Measurements from ENCODE around the gene FOSL1. TPM values are rescaled to one million over a fixed set of nuclear protein-coding genes. Genes with fewer than 3 reads are reported as not detected.

Gene FOSL1
- total RNA-seq, 1 experiment from 2014 or later: 125 TPM

- Histone ChIP-seq H3K27me3 (ENCODE audit: insufficient read depth, low read length) (no peaks in the 10 kb centered on the region), H3K9me3 (ENCODE audit: control insufficient read depth in 1 of 2, insufficient read depth in 1 of 2, low read depth in 1 of 2, low read length in 2 of 2) (no peaks in the 10 kb centered on the region), H3K79me2 (ENCODE audit: insufficient read depth, low read length) (peaks cover 40% of the 10 kb centered on the region), H3K9me2 (ENCODE audit: insufficient read depth) (no peaks in the 10 kb centered on the region), H3K9ac (ENCODE audit: low read length) (peak overlapping the region; percentile 99), H3K4me3 (replicated peaks in 1 of 2; ENCODE audit: low read depth in 1 of 2, low read length in 2 of 2) (peak overlapping the region; percentile 85 to 100), H3K27ac (ENCODE audit: low read depth, low read length) (peak overlapping the region; percentile 97), H3K36me3 (ENCODE audit: control insufficient read depth in 1 of 2, insufficient read depth in 2 of 2, low read length in 2 of 2) (peaks cover 12 to 24% of the 10 kb centered on the region in 2 experiments; a peak in 3 of 4 replicates), H3K4me2 (ENCODE audit: low read length) (peak overlapping the region; percentile 77), H2AFZ (ENCODE audit: low read depth, low read length, poor library complexity, severe bottlenecking) (no peak overlapping the region), H4K20me1 (ENCODE audit: insufficient read depth) (peaks cover 7% of the 10 kb centered on the region; the same call in 1 of the 2 replicates), H3K4me1 (ENCODE audit: control insufficient read depth in 1 of 2, insufficient read depth in 2 of 2, low read length in 2 of 2) (peaks cover 21 to 37% of the 10 kb centered on the region in 2 experiments)
- TF ChIP-seq TCF7L2 (IDR thresholded peaks at IDR 0.05; ENCODE audit: borderline replicate concordance, extremely low read depth, insufficient read depth, insufficient read length) (no peak), ELF1 (IDR thresholded peaks at IDR 0.05; ENCODE audit: borderline replicate concordance, low read depth) (no peak), ZFX (IDR thresholded peaks at IDR 0.05) (no peak), EGR1 (IDR thresholded peaks at IDR 0.05; ENCODE audit: low read depth) (no peak), CBX3 (IDR thresholded peaks at IDR 0.05; ENCODE audit: low read depth) (no peak), JUND (IDR thresholded peaks at IDR 0.05) (no peak), POLR2A (IDR thresholded peaks at IDR 0.05; ENCODE audit: borderline replicate concordance, extremely low read depth, insufficient read depth, insufficient read length) (no peak), EZH2 (IDR thresholded peaks at IDR 0.05) (no peak), MAX (IDR thresholded peaks at IDR 0.05) (no peak), ATF3 (IDR thresholded peaks at IDR 0.05) (no peak), YY1 (IDR thresholded peaks at IDR 0.05; ENCODE audit: extremely low read depth, insufficient replicate concordance, low read depth, low read length) (no peak), RAD21 (IDR thresholded peaks at IDR 0.05; ENCODE audit: low read depth) (no peak), POLR2AphosphoS5 (IDR thresholded peaks at IDR 0.05; ENCODE audit: low read depth, low read length) (no peak)
- ATAC-seq (no peak), DNase-seq (ENCODE audit: low read depth, low spot score) (no peak)
- ChIA-PET POLR2A (interaction anchor here (0.9 to 5.3 kb wide), 3 partner anchors 9 to 29 kb away, joined by 3 to 84 read pairs (median 36); partner anchors contain the start of genes CCDC85B and FIBP), RAD21 (ENCODE audit: low non-redundant PET in 1 of 2, low total read pairs in 2 of 2, uncharacterized antibody in 2 of 2, unreplicated experiment in 2 of 2) (no interaction called here), CTCF (interaction anchor here (0.6 to 4.3 kb wide), 3 partner anchors 24 to 150 kb away, joined by 3 to 82 read pairs (median 34); partner anchors contain the start of genes CCDC85B and FIBP)
- intact Hi-C loops (cut with micrococcal nuclease): no loop called here
- no TSS peak for BruUV-seq (replicated peaks)
Observed at GRCh38 chr11:65861165-65861505, 39.1 kb downstream of the FOSL1 start.
